Activated CD8-positive, alpha-beta memory T cell treated with anti-CD3 and anti-CD28 coated beads, Interleukin-2, amount 10 ng/mL, durations not matched to agents 7 days and 5 days (primary cell): ENCODE data around the gene SLC35D1. TPM values are rescaled to one million over a fixed set of nuclear protein-coding genes. Genes with fewer than 3 reads are reported as not detected.
"Not testable (repeated sequence)": the region's sequence is repeated elsewhere in the genome, so short reads cannot be mapped to it uniquely, and the experiment has no call there.

Experiments used
- ATAC-seq: fragments of 150-1000 bp; cut with Tn5 transposase; one replicate; pipeline ENCODE4 v1.10.0; 2021; ENCODE audit warnings: moderate library complexity
- CTCF ChIA-PET: fragments of 350-600 bp; sonication (Branson Sonifier 250); formaldehyde crosslinking; loops from one replicate; lab custom pipeline; 2021; ENCODE audit warnings: antibody characterized with exemption; lab: Charles Lee
- DNase-seq: peaks from one replicate; pipeline ENCODE4 v3.0.0-alpha.2; 2020
- H3K27ac Mint-ChIP-seq: one replicate; pipeline ENCODE4 v1.8.0; 2021; ENCODE audit warnings: mild to moderate bottlenecking, mixed read lengths
- H3K27me3 Mint-ChIP-seq: one replicate; pipeline ENCODE4 v1.8.0; 2021; ENCODE audit warnings: mixed read lengths
- H3K36me3 Mint-ChIP-seq: one replicate; pipeline ENCODE4 v1.8.0; 2021; ENCODE audit warnings: mild to moderate bottlenecking, mixed read lengths
- H3K4me1 Mint-ChIP-seq: one replicate; pipeline ENCODE4 v1.8.0; 2021; ENCODE audit warnings: mixed read lengths
- H3K4me3 Mint-ChIP-seq: one replicate; pipeline ENCODE4 v1.8.0; 2021; ENCODE audit warnings: mild to moderate bottlenecking, moderate library complexity, mixed read lengths
- H3K9me3 Mint-ChIP-seq: one replicate; pipeline ENCODE4 v1.8.0; 2022; ENCODE audit warnings: low read depth, mixed read lengths
- total RNA-seq, 2 experiments: library from RNA; stranded (reverse); gene quantifications; one replicate each; pipeline ENCODE4 v1.2.3, GENCODE V29; 2021

SLC35D1 gene
- total RNA-seq: 10 to 100 TPM in 1 of 2 experiments, 1 to 10 TPM in 1; 9.1 to 15.2 TPM

- ATAC-seq: peak; percentile 76
- CTCF ChIA-PET: interaction anchor here (1.0 to 2.0 kb wide), 4 partner anchors 58 to 95 kb away, joined by 3 to 8 read pairs (median 6); no protein-coding TSS in a partner anchor
- Mint-ChIP-seq H3K4me1 (peaks cover 29% of the 10 kb centered on the region), H3K4me3 (peak within 1 kb of the TSS; percentile 82), H3K9me3 (no peaks in the 10 kb centered on the region), H3K27ac (peak within 1 kb of the TSS; percentile 89), H3K36me3 (peaks cover 17% of the 10 kb centered on the region), H3K27me3 (peaks cover 4% of the 10 kb centered on the region)
- peak; percentile 75 for DNase-seq
Measured at GRCh38 chr1:67053785-67054772, at the start of gene SLC35D1. SLC35D1 (minus strand) TSS chr1:67054148; CDS start chr1:67054013, 135 bp downstream.

DNA sequence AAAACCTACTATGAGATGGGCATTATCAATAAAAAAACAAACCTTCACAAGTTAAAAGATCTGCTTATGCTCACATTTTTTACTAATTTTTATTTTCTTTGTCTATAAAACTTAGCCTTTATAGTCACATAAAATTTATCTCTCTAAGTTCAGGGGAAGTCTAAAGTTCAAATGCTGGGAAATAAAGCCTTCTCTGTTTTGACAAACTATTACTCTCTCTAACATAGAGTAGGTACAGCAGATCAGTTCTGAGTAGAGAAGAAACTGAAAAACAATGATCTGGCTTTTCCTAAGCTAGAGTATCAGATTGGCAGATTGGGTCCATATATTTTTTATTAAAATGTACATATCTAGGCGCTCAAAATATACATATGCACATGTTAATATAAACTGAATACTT lies 49.6 kb upstream of the SLC35D1 start:
- ATAC-seq: no peak
- Mint-ChIP-seq H3K27me3 (peaks cover 23% of the 10 kb centered on the region), H3K4me1 (no peaks in the 10 kb centered on the region), H3K36me3 (no peaks in the 10 kb centered on the region), H3K4me3 (no peak overlapping the region), H3K9me3 (no peaks in the 10 kb centered on the region), H3K27ac (no peak overlapping the region)
- DNase-seq: no peak
- CTCF ChIA-PET: no interaction called here

DNA sequence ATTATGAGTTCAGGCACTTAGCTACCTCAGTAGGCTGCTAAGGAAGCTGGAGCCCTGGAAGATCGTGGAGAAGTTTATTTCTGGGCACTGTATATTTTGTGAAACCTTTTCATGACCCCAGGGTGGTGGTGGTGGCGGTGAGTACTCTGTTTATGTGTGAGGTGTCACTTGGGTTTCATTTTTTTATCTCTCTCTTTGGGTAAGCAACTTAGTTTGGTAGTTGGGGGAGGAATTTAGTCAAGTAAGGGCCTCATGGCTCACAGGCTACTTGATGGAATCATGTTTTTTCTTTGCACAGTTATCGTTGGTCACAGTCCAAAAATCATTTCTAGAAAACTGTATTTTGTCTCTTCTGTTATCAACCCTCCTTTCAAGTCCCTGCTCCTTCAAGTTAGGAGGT lies 46.9 kb upstream of the SLC35D1 start:
- Mint-ChIP-seq H3K4me1 (no peaks in the 10 kb centered on the region), H3K9me3 (no peaks in the 10 kb centered on the region), H3K36me3 (no peaks in the 10 kb centered on the region), H3K27ac (no peak overlapping the region), H3K27me3 (peaks cover 23% of the 10 kb centered on the region), H3K4me3 (no peak overlapping the region)
- DNase-seq: no peak
- CTCF ChIA-PET: interaction anchor here (0.6 kb wide), 1 partner anchor 396 kb away, joined by 4 read pairs; no protein-coding TSS in a partner anchor
- ATAC-seq: no peak

- no peak overlapping the region for H3K27ac Mint-ChIP-seq
- CTCF ChIA-PET: no interaction called here
Measured at GRCh38 chr1:67097305-67097704, 43.4 kb upstream of the SLC35D1 start.

DNA sequence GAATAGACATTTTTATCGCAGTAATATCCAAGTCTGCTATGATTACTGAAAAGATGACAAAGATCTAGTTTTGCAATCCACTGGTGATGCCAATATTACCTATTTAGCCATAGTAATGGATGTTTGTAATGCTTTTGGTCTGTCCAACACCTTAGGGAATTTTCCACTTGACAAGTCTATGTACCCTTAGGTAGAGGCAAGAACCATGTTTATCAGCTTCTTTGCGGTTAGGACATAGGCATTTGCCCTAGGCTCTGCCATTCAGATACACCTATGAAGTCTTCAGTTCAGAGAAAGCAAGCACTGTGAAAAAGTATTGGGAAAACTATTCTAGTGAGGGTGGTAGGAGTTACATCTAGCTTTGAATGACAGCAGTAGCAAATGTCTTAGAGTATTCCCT lies 40.2 kb upstream of the SLC35D1 start:
- ATAC-seq (no peak), DNase-seq (no peak)
- CTCF ChIA-PET: no interaction called here
- Mint-ChIP-seq H3K27ac (no peak overlapping the region), H3K36me3 (no peaks in the 10 kb centered on the region), H3K4me1 (no peaks in the 10 kb centered on the region), H3K4me3 (no peak overlapping the region), H3K9me3 (no peaks in the 10 kb centered on the region), H3K27me3 (peaks cover 24% of the 10 kb centered on the region)

More at GRCh38 chr1:67097305-67097704, 43.4 kb upstream of the SLC35D1 start:
- Mint-ChIP-seq H3K9me3 (no peaks in the 10 kb centered on the region), H3K27me3 (peaks cover 32% of the 10 kb centered on the region), H3K36me3 (no peaks in the 10 kb centered on the region), H3K4me1 (no peaks in the 10 kb centered on the region), H3K4me3 (no peak overlapping the region)
- no peak for DNase-seq
- no peak for ATAC-seq

- H3K27ac Mint-ChIP-seq: no peak overlapping the region
- peaks cover 12% of the 10 kb centered on the region for H3K27me3 Mint-ChIP-seq
- ATAC-seq: no peak
- CTCF ChIA-PET: no interaction called here
- H3K36me3 Mint-ChIP-seq: no peaks in the 10 kb centered on the region
- no peaks in the 10 kb centered on the region for H3K4me1 Mint-ChIP-seq
- H3K9me3 Mint-ChIP-seq: no peaks in the 10 kb centered on the region
- no peak overlapping the region for H3K4me3 Mint-ChIP-seq
- no peak for DNase-seq
Measured at GRCh38 chr1:67089685-67090208, 35.8 kb upstream of the SLC35D1 start.

- ATAC-seq: no peak
- Mint-ChIP-seq H3K4me1 (no peaks in the 10 kb centered on the region), H3K36me3 (no peaks in the 10 kb centered on the region), H3K4me3 (no peak overlapping the region), H3K27me3 (peaks cover 12% of the 10 kb centered on the region), H3K27ac (no peak overlapping the region), H3K9me3 (no peaks in the 10 kb centered on the region)
- CTCF ChIA-PET: no interaction called here
- no peak for DNase-seq
Measured at GRCh38 chr1:67088440-67088839, 34.5 kb upstream of the SLC35D1 start.

DNA sequence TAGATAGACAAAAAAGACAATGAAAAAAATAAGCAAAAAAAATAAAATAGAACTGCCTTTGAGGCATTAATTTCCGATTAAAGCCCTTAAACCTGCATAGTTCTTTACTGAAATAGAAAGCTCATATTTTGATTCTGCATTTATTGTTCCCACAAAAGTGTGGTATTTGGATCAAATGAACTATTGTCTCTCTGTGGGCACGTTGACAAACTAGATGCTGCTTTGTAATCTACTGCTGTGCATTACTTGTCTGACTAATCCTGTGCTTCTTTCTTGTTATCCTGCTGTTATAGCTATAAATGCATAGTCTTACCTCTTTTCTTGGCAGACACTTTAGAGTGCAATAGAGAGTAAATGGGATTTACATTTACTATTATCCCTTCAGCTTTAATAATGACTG lies 31.4 kb upstream of the SLC35D1 start:
- Mint-ChIP-seq H3K9me3 (no peaks in the 10 kb centered on the region), H3K36me3 (no peaks in the 10 kb centered on the region), H3K27ac (no peak overlapping the region), H3K4me3 (no peak overlapping the region), H3K27me3 (no peaks in the 10 kb centered on the region), H3K4me1 (no peaks in the 10 kb centered on the region)
- CTCF ChIA-PET: no interaction called here
- ATAC-seq: no peak
- DNase-seq: no peak

DNA sequence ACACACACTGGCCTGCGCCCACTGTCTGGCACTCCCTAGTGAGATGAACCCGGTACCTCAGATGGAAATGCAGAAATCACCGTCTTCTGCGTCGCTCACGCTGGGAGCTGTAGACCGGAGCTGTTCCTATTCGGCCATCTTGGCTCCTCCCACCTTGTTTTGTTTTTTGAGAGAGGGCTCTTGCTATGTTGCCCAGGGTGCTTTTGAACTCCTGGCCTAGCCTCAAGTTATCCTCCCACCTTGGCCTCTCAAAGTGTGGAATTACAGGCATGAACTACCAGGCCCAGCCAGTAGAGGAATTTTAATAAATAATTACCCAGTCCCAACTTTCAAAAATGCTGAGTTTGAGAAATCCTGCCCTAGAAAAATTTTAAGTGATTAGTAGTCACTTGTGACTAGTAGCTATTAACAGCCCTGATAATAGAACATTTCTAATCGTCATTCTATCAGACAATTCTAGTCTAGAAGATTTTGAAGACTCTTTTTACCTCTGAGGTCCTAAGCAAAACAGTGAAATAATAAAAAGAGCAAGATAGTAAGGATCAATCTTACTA lies 30.9 kb upstream of the SLC35D1 start:
- DNase-seq (no peak), ATAC-seq (no peak)
- H3K36me3 Mint-ChIP-seq: no peaks in the 10 kb centered on the region
- CTCF ChIA-PET: no interaction called here
- no peak overlapping the region for H3K27ac Mint-ChIP-seq
- no peaks in the 10 kb centered on the region for H3K27me3 Mint-ChIP-seq
- no peaks in the 10 kb centered on the region for H3K9me3 Mint-ChIP-seq
- H3K4me3 Mint-ChIP-seq: no peak overlapping the region
- H3K4me1 Mint-ChIP-seq: no peaks in the 10 kb centered on the region

DNA sequence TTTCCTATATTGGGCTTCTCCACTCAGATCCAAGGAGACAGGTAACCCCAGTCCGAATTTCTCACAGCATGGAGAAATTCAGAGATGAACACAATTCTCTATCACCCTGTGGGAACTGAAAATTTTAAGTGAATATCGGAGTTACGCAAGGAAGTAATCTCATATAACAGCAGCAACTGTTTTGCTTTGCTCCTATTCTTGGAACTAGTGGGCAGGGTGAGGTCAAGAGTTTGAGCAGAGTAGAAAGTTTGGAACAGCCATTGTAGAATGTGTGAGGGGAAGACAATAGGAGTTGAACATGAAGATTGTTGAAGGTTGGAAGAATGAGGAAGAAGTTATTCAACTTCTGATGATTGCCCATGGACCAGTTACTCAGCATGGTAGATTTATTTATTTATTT lies 24.3 kb upstream of the SLC35D1 start:
- CTCF ChIA-PET: interaction anchor here (0.6 kb wide), 1 partner anchor 171 kb away, joined by 3 read pairs; no protein-coding TSS in a partner anchor
- H3K4me1 Mint-ChIP-seq: no peaks in the 10 kb centered on the region
- ATAC-seq: no peak
- no peak for DNase-seq
- H3K36me3 Mint-ChIP-seq: no peaks in the 10 kb centered on the region
- peaks cover 8% of the 10 kb centered on the region for H3K27me3 Mint-ChIP-seq
- H3K27ac Mint-ChIP-seq: no peak overlapping the region
- no peak overlapping the region for H3K4me3 Mint-ChIP-seq
- H3K9me3 Mint-ChIP-seq: peaks cover 3% of the 10 kb centered on the region

DNA sequence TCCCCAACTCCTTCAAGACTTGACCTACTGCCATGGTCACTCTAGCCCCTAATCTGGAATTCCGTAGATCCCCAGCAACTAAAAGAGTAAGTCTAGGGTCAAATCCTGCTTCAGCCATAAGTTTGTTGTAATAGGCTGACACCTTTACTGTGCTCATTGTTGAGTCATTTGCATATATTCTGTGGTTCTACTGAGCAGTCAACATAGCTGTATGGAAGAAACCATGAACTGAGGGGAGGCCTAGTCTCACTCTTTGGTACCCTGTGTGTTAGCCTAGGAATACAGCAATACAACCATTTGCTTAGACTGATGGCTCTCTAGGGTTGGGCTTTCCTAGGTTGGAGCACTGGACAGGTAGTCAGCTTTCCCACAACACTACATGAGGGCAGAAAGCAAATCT lies 23.6 kb upstream of the SLC35D1 start:
- Mint-ChIP-seq H3K9me3 (peaks cover 5% of the 10 kb centered on the region), H3K27me3 (peaks cover 11% of the 10 kb centered on the region), H3K36me3 (peaks cover under 1% of the 10 kb centered on the region), H3K27ac (no peak overlapping the region), H3K4me1 (no peaks in the 10 kb centered on the region), H3K4me3 (no peak overlapping the region)
- ATAC-seq: no peak
- no peak for DNase-seq
- CTCF ChIA-PET: interaction anchor here (0.6 kb wide), 1 partner anchor 171 kb away, joined by 3 read pairs; no protein-coding TSS in a partner anchor

- no peaks in the 10 kb centered on the region for H3K4me1 Mint-ChIP-seq
- ATAC-seq (no peak), DNase-seq (no peak)
- peaks cover 7% of the 10 kb centered on the region for H3K36me3 Mint-ChIP-seq
- H3K27ac Mint-ChIP-seq: no peak overlapping the region
- peaks cover 15% of the 10 kb centered on the region for H3K27me3 Mint-ChIP-seq
- H3K4me3 Mint-ChIP-seq: no peak overlapping the region
- CTCF ChIA-PET: no interaction called here
- peaks cover 14% of the 10 kb centered on the region for H3K9me3 Mint-ChIP-seq
Measured at GRCh38 chr1:67072749-67073148, 18.8 kb upstream of the SLC35D1 start.

- Mint-ChIP-seq H3K27me3 (peaks cover 15% of the 10 kb centered on the region), H3K9me3 (peaks cover 14% of the 10 kb centered on the region)
- CTCF ChIA-PET, H3K36me3 Mint-ChIP-seq, H3K4me1 Mint-ChIP-seq, H3K4me3 Mint-ChIP-seq, DNase-seq, ATAC-seq, H3K27ac Mint-ChIP-seq: not testable (repeated sequence)
Measured at GRCh38 chr1:67067655-67068054, 13.7 kb upstream of the SLC35D1 start.
